Activated gamma-delta T cell treated with Interleukin-2 at 50 U/mL for 16 hours (primary cell): ENCODE results near the gene PLPP1.
"Not testable (repeated sequence)": the region's sequence is repeated elsewhere in the genome, so short reads cannot be mapped to it uniquely, and the experiment has no call there.

Experiments
- DNase-seq: peaks from one replicate; pipeline ENCODE4 v3.0.0-alpha.2; 2020

Gene PLPP1

DNA sequence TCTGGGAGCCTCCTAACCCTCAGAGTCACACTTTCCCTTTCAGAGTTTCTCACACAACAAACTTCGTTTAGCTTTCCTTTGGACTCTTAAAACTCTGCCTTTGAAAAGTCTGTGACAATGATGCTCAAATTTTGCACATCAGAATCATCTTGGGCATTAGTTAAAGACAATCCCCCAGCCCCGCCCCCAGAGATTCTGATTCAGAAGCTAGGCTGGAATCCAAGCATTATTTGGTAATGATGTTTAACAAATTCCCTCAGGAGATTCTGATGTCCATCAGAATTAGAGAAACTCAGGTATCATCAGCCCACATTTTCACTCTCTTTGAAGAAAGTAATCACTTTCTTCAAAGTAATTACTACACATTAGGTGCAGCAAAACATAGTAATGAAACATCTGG, 9.6 kb upstream of the PLPP1 start:
- no peak for DNase-seq

DNA sequence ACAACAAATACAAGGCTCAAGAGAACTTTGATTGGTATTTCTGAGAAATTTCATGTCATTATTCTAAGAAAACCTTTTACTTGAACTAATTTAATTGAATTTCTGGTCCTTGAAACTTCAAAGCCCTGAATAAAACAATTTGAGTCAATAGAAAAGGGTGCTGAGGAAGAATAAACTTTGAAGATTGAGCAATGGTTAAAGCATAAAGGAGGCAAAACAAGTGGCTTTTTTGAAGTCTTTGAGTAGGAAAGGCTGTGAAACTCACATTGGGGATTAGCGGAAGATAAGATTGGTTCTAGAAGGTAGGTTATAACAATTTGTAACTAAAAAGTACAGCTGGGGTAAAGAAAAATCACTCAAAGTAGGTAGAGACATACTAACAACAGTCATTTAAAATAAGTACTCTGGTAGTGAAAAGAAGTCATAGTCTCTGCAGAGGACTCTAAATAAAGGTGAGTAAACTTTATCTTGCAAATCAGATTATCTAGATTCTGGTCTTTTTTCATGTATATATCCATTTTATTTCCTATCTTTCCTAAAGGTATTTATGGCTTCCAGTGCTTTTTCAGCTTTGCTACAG, 6.4 kb upstream of the PLPP1 start:
- no peak for DNase-seq

DNA sequence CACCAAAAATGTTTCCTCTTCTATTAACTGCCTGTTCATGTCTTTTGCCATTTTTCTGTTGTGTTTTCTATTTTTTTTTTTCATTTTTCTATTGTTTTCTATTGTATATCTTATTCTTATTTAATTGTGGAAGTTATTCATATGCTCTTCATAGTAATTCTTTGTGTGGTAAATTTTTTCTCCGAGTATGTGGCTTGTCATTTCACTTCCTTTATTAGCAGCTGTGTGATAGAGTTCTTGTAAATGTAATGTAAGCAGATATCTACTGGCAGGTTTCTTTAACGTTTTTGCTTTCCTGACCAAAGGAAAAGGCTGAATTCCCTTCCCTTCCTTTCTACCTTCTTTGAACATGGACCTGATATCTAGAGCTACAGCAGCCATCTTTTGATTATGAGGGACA, 5.8 kb upstream of the PLPP1 start:
- DNase-seq, result no peak

DNA sequence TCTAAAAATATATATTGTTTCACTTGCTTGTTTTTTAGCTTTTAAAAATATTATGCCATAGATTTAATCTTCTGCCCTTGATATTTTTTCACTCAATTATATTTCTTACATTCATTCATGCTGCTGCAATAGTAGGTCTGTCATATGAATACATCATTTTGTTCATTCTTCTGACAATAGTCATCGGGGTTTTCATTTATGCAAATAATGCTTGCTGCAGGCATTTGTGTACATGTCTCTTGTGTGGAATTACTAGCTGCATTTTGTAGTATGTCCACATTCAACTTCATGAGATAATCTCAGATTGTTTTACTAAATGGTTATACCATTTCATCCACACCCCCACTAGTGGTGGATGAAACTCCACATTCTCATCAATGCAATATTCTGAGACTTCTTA, 5.3 kb upstream of the PLPP1 start:
- no peak for DNase-seq

DNA sequence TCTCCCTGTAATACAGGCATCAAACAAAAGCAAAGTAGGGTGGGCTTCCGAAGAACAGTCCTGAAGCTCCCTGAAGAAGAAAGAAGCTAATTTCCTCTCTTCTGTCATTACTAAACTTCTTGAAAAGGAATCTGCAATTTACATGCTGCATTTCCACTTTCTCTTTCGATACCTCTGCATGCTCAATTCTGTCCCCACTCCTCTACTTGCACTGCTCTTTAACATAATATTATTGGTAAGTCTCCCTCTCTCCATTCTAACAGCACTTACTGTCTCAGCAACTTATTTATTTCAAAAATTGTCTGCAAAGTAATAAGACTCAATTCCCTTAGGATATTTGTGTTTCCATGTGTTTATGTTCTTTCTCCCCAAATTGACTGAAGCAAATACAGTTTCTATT, 3.9 kb upstream of the PLPP1 start:
- no peak for DNase-seq

DNA sequence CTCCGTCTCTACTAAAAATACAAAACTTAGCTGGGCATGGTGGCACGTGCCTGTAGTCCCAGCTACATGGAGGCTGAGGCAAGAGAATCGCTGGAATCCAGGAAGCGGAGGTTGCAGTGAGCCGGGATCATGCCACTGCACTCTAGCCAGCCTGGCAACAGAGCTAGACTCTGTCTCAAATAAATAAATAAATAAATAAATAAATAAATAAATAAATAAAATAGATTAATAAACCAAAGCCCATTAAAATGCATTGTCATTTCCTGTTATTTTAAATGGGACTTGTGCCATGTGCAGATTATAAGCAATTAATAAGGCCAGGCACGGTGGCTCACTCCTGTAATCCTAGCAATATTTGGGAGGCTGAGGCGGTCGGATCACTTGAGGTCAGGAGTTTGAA, 2.6 kb upstream of the PLPP1 start:
- not testable (repeated sequence) for DNase-seq

DNA sequence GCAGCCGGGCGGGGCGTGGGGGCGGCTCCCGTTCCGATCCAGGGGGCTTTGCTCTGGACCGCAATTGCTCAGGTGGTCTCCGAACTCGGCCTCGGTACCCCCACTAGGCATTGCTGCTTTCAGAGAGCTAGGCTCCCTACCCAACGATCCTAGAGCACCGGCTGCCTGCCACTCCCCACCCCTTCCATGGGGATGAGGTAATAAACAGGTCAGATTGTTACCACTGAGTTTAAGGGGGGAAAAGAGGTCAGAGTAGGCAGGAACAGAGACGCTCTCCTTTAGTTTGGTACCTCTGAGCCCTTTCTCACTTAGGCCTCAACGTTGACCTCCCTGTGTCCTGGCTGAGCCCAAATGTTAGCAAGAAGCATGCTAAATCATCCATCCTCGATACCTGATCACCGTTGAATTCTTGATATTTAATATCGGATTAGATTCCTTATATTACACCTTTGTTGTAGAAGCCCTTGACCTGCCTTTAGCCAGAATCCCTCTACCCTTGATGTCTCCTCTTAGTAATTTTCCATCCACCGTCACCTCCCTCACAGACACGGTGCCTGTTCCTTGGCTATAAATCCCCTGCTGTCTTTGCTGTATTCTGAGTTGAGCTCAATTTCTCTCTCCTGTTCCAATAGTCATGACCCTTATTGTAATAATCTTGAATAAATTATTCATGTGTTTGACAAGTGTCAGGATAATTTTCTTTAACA, 588 bp upstream of the PLPP1 start:
- DNase-seq, result no peak

DNA sequence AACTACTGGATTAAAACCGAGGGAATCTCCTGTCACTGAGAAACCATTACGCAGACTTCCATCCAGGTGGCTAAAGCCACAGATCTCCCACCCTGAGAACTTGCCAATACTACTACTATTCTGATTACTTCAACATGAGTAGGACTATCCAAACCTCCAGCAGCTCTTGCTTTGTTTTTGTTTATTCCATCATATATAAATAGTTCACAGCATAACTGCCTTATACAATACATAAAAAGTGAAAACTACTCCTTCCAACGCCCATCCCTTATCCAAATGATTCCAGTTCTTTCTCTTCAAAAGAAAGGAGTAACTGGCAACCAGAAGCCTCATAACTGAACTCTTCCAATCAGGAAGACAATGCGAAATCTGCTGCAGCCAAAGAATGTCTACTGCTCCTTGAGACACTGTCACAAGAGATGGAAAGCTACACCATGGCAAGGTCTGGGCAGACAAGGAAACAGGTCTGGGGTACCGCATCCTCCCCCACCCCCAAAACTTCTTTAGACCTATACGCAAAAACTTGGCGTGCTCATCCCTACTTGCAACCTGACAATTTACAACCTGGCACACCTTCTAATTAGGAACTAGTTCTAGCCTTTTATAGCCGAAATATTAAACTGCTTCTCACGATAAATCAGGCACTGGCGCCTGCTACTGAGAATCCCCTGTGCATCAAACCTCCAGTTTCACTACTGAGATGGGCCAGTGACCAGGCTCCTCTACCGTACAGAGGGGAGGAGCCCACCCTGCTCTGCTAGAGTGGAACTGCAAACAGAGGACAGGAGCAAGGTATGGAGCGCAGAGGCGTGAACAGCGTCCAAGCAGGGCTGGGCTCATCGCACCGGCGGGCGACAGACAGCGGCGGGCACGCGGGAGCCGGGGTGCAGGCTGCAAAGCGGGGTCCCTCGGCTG, 986 bp downstream of the PLPP1 start:
- no peak for DNase-seq

DNA sequence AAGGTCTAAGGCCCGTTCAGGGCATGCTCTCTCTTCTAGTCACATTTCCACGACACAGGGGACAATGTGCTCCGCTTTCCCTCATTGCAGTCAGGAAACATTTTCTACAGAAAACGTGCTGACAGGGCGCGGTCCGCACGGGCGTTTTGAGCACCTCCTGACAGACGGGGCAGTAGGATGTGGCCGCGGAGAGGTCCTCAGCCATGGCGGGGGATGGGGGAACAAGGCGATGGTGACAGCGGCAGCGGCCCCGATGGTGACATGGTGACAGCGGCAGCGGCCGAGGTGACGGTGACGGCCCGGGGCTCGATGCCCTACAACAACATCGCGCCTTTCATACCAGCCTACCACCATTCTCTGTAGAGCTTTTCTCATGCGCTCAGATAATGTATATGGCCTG, 4.1 kb downstream of the PLPP1 start:
- DNase-seq, result no peak

DNA sequence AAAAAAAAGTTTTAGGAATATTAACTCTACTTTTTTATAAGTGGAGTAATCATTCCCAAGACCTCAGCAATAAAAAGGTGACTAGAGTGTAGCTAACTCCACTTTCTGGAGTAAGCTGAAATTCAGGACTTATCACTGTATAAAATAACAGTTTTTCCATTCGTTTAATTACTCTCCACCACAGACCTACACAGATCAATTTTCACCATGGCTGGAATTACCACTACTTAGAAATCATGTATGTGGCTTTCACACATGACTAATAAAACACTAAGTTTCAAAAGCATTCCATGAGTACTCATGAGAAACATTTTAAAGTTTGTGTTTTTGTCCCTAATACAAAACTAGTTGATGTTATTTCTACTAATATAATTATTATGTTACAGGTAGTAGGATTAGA, 9.9 kb downstream of the PLPP1 start:
- DNase-seq, result no peak

DNA sequence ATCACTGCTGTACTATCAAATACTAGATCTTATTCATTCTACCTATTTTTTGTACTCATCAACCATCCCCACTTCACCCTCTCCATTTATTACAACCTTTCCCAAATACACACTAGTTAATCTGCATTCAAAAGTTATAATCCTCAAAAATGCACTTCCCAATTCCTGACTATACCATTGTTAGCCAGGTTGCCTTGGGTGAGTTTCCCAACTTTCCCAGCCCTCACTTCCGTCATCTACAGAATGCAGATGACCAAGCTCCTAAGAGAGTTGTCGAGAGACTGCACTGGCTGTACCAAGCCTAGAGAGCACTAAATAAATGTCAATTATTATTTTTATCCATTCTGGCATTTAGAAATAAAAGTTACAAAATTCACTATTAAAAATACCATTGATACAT, 11.5 kb downstream of the PLPP1 start:
- no peak for DNase-seq

DNA sequence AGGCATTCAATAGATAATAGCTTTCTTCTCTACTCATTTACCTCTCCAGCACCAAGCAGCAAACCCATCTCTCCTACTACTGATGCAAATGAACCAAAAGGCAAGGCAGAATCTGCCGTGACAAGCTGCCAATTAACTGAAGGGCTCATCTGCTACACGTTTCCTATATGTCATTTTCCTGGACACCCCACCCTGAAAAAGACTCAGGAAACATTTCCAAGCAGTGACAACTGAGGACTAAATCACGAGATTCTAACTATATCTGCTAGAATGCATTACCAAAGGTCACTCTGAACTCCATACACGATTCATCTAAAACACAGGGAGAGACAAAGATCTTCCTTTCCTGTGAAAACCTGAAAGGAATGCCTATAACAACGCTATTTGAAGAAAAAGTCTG, 12.9 kb downstream of the PLPP1 start:
- no peak for DNase-seq

DNA sequence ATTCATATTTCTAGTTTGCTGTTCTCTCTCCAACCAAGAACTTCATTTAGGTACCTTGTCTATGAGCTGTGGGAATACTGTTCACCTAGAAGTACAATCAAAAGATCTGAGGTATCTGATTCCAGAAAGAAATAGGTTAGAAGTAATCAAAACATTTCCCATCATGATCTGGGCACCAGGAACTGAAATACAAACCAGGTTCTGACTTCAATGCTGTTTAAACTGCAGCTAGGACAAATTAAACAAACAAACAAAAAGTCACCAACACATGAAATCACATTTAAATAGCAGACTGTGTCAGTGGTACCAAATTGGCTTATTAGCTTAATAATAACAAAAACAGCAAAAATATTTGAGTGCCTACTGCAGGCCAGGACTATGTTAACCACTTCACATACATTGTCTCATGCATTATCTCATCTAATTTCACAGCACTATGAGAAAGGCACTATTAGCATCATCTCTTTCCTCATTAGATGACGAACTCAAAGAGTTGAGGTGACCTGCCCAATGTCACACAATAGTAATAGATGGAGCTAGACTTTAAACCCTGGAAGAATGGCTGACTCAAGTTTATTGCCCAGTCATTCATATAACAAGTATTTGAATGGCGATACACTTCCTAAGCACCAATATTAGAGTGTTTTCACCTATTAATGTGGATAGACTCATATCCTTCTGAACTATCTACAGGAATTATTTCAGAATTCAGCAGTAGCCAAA, 14.5 kb downstream of the PLPP1 start:
- no peak for DNase-seq

DNA sequence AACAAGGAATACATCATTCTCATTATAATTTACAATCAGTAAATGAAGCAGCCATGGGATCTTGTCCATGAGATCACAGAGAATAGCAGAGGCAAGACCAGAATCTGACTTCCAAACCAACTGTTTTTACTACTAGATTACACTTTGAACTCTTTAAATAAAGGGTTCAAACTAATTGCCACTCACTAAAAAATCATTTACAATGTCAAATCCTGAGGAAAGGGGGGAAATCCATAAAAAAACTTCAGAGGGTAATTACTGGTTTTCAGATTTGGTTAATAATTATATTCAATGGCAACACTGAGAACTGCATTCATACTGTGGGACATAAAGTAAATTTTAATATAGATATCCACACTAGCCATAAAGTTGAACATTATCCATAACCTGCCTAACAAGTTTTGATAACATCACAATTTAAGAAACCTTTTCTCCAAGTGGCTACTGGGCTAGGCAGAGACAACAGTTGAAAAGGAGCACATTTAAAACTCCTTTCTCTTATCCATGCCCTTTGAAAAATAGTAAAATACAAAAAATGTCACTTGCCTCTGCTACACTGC, 15.9 kb downstream of the PLPP1 start:
- no peak for DNase-seq

DNA sequence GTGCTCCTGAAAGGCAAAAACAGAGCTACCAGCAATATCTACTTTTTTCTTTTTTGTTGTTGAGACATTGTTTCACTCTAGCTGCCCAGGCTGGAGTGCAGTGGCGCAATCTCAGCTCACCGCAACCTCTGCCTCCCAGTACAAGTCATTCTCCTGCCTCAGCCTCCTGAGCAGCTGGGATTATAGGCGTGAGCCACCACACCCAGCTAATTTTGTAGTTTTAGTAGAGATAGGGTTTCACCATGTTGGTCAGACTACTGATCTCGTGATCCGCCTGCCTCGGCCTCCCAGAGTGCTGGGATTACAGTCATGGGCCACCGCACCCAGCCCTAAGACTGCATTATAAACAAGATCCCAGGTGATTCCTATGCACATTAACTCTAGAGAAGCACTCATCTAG, 17.0 kb downstream of the PLPP1 start:
- no peak for DNase-seq

DNA sequence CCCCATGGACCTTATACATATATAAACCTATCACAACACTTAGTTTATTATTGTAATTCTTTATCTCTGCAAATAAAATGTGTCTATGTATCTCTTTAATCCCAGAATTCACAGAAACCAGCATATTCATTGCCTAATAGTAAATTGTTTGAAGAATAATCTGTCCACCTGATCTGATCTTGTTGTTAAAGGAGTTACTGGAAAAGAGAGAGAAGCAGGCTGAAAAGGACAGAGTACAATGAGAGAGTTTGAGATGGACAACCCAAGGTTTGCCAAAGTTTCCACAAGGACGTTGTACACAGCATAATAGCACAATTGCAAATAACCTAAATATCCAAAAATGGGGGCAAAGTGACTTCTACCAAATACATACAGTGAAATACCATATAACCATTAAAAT, 23.8 kb downstream of the PLPP1 start:
- DNase-seq, result no peak

DNA sequence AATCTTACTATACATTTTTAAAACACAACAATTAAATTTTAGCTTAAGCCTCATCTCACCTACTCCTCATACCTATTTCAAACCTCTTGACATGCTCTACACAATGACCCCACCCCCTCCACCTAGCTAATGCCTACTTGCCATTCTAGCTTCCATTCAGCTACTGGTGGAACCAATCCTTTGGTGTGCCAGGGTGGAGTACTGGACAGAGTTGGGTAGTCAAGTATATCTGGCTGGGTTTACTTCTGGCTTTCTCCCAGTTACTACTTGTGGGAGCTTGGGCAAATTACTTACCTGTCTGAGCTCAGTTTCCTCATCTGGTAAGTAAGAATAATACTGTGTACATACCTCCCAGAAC, 24.3 kb downstream of the PLPP1 start:
- DNase-seq, result no peak

DNA sequence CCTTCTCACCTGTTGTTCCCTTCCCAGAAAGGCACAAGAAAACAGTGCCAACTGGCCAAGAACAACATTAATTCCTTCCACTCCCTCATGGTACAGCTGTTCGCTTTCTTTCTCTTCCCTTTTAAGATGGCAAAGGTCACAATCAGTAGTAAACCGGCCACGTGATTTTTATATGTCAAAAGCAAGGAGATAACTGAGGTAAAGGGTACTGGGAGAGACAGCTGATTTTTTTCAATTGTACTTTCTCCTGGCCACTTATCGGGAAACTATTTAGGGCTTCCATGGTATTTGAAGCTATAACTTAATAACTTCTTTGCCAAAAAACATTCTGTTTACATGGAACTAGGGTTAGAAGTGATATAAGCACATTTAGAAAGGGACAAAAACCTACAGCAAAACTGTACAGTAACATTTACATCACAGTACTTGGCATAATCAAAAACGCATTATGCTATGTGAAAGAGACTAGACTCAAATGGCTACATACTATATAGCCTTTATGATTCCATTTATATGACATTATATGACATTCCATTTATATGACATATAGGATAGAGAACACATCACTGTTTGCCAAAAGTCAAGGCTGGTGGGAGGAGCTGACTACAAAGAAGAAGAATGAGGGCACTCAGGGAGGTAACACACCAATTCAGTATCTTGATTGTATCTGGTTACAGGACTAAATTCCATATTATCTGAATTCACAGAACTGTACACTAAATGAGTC, 24.8 kb downstream of the PLPP1 start:
- no peak for DNase-seq

DNA sequence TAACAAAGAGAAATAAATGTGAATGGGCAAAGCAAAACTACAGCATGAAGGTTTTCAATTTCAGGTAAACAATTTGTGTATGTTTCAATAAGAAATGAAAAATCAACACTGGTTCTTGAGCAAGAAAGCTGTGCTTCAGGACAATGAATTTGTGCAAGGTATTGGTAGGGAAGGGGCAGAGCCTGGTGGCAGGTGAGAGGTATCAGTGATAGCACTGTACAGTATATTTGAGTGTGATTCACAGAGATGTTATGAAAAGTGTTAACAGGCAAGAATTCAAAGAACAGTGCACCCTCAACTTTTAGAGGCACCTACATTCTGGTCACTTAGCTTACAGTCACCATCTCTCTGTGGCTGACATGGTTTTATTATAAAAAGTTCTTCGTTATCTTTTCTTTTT, 25.7 kb downstream of the PLPP1 start:
- no peak for DNase-seq

DNA sequence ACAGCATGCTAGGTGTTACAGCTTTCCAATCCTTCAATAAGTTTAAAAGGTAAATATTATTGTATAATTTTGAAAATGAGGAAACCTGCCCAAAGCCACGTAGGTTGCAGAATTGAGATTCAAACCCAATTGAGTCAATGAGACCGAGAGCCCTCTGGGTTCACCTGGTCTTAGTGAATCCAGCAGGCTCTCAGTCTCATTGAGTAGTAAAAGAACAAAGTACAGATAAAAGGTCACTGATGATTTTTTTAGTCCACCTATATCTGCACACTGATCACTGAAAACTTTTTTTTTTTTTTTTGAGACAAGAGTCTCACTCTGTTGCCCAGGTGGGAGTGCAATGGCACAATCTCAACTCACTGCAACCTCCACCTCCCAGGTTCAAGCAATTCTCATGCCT, 27.2 kb downstream of the PLPP1 start:
- no peak for DNase-seq

DNA sequence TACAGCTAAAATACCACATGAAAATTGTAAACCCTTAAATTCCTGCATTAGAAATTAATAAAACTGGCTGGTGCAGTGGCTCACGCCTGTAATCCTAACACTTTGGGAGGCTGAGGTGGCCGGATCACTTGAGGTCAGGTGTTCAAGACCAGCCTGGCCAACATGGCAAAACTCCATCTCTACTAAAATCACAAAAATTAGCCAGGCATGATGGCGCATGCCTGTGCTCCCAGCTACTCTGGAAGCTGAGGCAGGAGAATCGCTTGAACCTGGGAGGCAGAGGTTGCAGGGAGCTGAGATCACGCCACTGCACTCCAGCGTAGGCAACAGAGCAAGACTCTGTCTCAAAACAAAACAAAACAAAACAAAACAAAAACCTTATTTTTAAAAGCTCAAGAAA, 29.1 kb downstream of the PLPP1 start:
- DNase-seq, result not testable (repeated sequence)

DNA sequence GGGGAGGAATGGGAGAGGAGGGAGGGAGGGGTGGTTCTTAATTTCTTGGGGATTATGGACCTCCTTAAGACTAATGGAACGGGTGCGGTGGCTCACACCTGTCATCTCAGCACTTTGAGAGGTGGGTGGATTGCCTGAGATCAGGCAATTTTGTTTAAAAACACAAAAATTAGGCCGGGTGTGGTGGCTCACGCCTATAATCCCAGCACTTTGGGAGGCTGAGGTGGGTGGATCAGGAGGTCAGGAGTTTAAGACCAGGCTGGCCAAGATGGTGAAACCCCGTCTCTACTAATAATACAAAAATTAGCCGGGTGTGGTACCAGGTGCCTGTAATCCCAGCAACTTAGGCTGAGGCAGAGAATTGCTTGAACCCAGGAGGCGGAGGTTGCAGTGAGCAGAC, 30.8 kb downstream of the PLPP1 start:
- DNase-seq, result not testable (repeated sequence)

DNA sequence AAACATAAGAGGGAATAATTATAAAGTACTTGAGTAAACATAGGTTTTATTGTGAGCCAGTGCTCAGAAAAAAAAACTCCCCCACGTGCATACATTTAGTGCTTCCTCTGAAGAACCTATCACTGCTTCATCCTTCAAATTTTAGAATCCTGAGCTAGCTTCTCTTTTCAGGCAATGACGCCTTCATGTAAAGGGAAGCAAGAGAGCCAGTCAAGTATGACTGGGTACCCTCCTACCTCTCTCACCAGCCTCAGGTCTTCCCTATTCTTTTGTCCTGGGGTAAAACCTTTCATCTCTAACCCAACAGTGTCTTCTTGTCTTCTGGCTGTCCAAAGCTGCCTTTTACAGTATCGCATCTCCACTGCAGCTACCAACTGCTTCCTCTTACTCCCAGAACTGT, 32.0 kb downstream of the PLPP1 start:
- DNase-seq, result no peak
